Muscle of leg (tissue), 11 donors: ENCODE data around the gene QPCTL. TPM values are rescaled to one million over a fixed set of nuclear protein-coding genes. Genes with fewer than 3 reads are reported as not detected.
A peak's percentile ranks its signal among the peaks of the same experiment; 100 is the strongest.
"Not testable (repeated sequence)": the region's sequence is repeated elsewhere in the genome, so short reads cannot be mapped to it uniquely, and the experiment has no call there.

Source experiments
- DNase-seq: peaks from one replicate; pipeline ENCODE4 v3.0.0; 2013
- H3K27ac ChIP-seq: one replicate; pipeline ENCODE4 v1.5.1; 2013; ENCODE audit warnings: mild to moderate bottlenecking, low read length, control low read depth
- H3K27me3 ChIP-seq: one replicate; pipeline ENCODE4 v1.6.1; 2013; ENCODE audit warnings: low read length; ENCODE audit not compliant: control insufficient read depth, insufficient read depth
- H3K36me3 ChIP-seq: one replicate; pipeline ENCODE4 v1.6.1; 2013; ENCODE audit warnings: low read length; ENCODE audit not compliant: control insufficient read depth, insufficient read depth
- H3K4me1 ChIP-seq: one replicate; pipeline ENCODE4 v1.6.1; 2013; ENCODE audit warnings: low read length; ENCODE audit not compliant: control insufficient read depth, insufficient read depth
- H3K4me3 ChIP-seq: one replicate; pipeline ENCODE4 v1.5.1; 2013; ENCODE audit warnings: low read length, control low read depth
- H3K9me3 ChIP-seq: replicated peaks from 2 replicates; pipeline ENCODE4 v1.6.1; 2013; ENCODE audit warnings: low read depth, low read length; ENCODE audit not compliant: control insufficient read depth
- whole genome bisulfite sequencing: methylation state at CpG from one replicate; pipeline ENCODE4 v1.1.5; 2013; ENCODE audit warnings: missing lambda C conversion rate; ENCODE audit not compliant: insufficient coverage; 5-methylcytosine and 5-hydroxymethylcytosine counted together
- polyA plus RNA-seq, 8 donors: library from polyadenylated mRNA; unstranded; fragments of 120-200 nt; gene quantifications; one replicate each; pipeline versions ENCODE4 v1.2.1 to v1.2.3, GENCODE V29; 2013; ENCODE audit warnings: inconsistent platforms in 1 of 8, low replicate concordance in 1 of 8; ENCODE audit not compliant: insufficient read length in 8 of 8, insufficient read depth in 1 of 8
- total RNA-seq: library from RNA; stranded (reverse); fragments of 120-200 nt; gene quantifications from one replicate; pipeline ENCODE4 v1.2.4, GENCODE V29; 2013

QPCTL gene
- total and polyA plus RNA-seq, 9 donors, result 2.2 to 6.8 (median 3.8) TPM

DNA sequence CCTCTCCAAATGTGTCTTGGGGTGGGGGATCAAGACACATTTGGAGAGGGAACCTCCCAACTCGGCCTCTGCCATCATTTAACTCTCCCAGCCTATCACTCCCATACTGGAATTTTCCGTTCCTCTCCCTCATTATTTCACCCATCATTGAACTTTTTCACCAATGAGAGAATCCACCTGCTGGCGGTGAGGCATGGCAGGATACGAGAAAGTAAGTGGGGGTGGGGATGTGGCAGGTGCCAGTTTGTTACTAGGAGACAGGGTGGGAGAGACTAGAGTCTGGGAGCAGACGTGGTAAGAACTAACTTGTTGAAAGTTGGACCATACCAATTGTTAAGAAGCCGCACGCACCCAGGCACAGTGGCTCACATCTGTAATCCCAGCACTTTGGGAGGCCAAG, 17.5 kb upstream of the QPCTL start:
- H3K4me3 ChIP-seq, result no peak overlapping the region
- H3K27me3 ChIP-seq, result peaks cover 80% of the 10 kb centered on the region
- no peak overlapping the region for H3K27ac ChIP-seq
- H3K36me3 ChIP-seq, result no peaks in the 10 kb centered on the region
- WGBS, result 67% methylated on average over 4 of the region's 7 CpGs
- no peak for DNase-seq
- peaks cover 13% of the 10 kb centered on the region for H3K4me1 ChIP-seq
- no peaks in the 10 kb centered on the region for H3K9me3 ChIP-seq

- peaks cover 15% of the 10 kb centered on the region for H3K4me1 ChIP-seq
- H3K9me3 ChIP-seq, result no peaks in the 10 kb centered on the region
- H3K4me3 ChIP-seq, result no peak overlapping the region
- 3% methylated on average over 18 of the region's 28 CpGs for WGBS
- H3K36me3 ChIP-seq, result no peaks in the 10 kb centered on the region
- H3K27me3 ChIP-seq, result peaks cover 64% of the 10 kb centered on the region
- H3K27ac ChIP-seq, result no peak overlapping the region
- DNase-seq, result no peak
Observed at GRCh38 chr19:45676851-45677263, 15.6 kb upstream of the QPCTL start.

DNA sequence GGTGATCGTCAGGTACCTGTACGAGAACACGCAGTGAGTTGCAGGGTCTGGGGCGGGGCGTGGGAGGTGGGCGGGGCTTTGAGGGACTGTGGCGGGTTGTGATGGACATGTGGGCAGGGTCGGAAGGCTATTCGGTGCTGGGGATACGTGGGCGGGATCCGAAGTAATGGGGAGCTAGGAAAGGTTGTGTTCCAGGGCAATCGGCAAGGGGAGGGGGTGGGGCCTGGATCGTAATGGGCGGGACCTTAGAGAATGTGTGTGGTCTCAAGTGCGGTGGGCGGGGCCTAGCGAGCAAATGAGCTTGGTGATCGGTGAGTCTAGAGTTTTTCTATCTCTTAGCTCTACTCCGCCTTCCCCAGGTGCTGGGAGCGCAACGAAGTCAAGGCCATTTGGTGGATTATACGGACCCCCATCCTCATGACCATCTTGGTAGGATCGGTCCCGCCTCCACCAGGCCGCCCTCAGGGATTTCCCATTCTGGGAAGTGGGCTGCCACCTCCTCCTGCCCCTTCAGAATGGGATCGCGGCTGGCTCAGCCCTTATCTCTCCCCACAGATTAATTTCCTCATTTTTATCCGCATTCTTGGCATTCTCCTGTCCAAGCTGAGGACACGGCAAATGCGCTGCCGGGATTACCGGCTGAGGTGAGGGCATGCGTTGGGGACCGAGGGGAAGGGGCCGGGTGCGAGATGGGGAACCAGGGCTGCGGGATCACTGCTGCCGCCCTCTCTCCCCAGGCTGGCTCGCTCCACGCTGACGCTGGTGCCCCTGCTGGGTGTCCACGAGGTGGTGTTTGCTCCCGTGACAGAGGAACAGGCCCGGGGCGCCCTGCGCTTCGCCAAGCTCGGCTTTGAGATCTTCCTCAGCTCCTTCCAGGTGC, 14.9 kb upstream of the QPCTL start:
- Histone ChIP-seq H3K27me3 (peaks cover 59% of the 10 kb centered on the region), H3K4me1 (peaks cover 18% of the 10 kb centered on the region), H3K27ac (no peak overlapping the region), H3K4me3 (no peak overlapping the region), H3K9me3 (no peaks in the 10 kb centered on the region), H3K36me3 (no peaks in the 10 kb centered on the region)
- peak; percentile 43 for DNase-seq
- 2% methylated on average over 39 of the region's 49 CpGs for WGBS

GRCh38 chr19:45681391-45682015, 11.0 kb upstream of the QPCTL start:
- 1% methylated on average over 47 of the region's 51 CpGs for WGBS
- peaks cover 21% of the 10 kb centered on the region for H3K36me3 ChIP-seq
- H3K27ac ChIP-seq, result peak overlapping the region; percentile 20
- no peaks in the 10 kb centered on the region for H3K9me3 ChIP-seq
- peaks cover 18% of the 10 kb centered on the region for H3K4me1 ChIP-seq
- H3K27me3 ChIP-seq, result peaks cover 33% of the 10 kb centered on the region
- peak overlapping the region; percentile 29 for H3K4me3 ChIP-seq
- DNase-seq, result peak; percentile 78

DNA sequence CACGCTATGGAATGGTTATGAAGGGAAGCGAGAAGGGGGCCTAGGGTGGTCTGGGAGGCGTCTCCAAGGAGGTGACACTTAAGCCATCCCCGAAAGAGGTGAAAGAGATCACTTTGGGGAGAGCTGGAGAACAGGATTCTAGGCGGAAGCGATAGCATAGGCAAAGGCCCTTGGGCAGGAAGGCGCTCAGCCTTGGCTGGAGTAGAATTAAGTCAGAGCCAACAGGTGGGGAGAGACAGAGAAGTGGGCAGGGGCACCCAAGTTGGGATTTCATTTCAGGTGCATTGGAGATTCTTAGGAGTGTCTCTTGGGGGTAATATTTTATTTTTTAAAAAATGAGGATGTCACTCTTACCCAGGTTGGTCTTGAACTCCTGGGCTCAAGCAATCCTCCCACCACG, 10.3 kb upstream of the QPCTL start:
- Histone ChIP-seq H3K4me1 (peaks cover 15% of the 10 kb centered on the region), H3K27ac (peak overlapping the region; percentile 20), H3K27me3 (peaks cover 26% of the 10 kb centered on the region), H3K9me3 (no peaks in the 10 kb centered on the region), H3K36me3 (peaks cover 24% of the 10 kb centered on the region), H3K4me3 (no peak overlapping the region)
- no peak for DNase-seq
- WGBS, result 67% methylated on average over 6 of the region's 8 CpGs

DNA sequence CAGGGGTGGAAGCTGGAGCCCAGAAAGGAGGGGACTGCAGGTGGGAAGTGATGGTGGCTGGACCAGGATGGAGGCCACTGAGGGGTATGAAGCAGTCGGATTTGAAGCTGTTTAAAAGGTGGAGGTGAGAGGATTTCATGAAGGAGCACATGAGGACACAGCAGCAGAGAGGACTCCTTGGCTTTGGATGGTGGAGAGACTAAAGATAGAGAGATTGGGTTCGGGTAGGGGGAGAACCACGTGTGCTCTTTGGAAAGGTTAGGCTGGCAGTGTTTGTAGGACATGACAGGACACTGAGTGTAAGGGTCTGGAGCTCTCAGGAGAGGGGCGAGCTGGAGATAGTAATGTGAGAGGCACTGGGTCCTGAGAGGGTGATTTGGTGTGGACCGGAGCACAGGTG, 9.6 kb upstream of the QPCTL start:
- Histone ChIP-seq H3K9me3 (no peaks in the 10 kb centered on the region), H3K36me3 (peaks cover 32% of the 10 kb centered on the region), H3K4me3 (no peak overlapping the region), H3K27ac (no peak overlapping the region), H3K27me3 (peaks cover 19% of the 10 kb centered on the region), H3K4me1 (peaks cover 7% of the 10 kb centered on the region)
- DNase-seq, result no peak
- 67% methylated on average over 5 of the region's 5 CpGs for WGBS

GRCh38 chr19:45685045-45685444, 7.4 kb upstream of the QPCTL start:
- not testable (repeated sequence) for H3K27ac ChIP-seq, H3K27me3 ChIP-seq, H3K9me3 ChIP-seq, DNase-seq, H3K4me1 ChIP-seq, H3K4me3 ChIP-seq
- peaks cover 45% of the 10 kb centered on the region for H3K36me3 ChIP-seq
- WGBS, result 86% methylated on average over 5 of the region's 11 CpGs

DNA sequence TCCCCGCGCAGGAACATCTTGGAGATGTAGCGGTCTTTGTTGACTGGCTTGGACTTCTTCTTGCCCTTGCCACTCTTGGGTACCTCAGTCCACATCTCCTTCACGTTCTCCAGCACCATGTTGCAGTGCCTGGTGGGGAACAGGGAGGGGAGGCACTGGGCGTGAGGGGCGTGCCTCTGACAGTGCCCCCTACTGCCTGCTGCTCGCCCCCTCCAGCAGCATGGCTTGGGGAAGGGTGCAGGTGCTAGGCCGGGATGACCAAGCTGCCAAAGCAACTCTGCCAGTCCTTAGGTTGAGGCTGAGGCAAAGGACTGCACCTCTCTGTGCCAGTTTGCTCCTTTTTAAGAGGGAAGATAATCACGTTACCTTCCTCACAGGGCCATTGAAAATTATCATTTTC, 4.9 kb upstream of the QPCTL start:
- no peaks in the 10 kb centered on the region for H3K27me3 ChIP-seq
- H3K27ac ChIP-seq, result no peak overlapping the region
- no peak for DNase-seq
- no peaks in the 10 kb centered on the region for H3K9me3 ChIP-seq
- peaks cover 45% of the 10 kb centered on the region for H3K36me3 ChIP-seq
- peaks cover 6% of the 10 kb centered on the region for H3K4me1 ChIP-seq
- H3K4me3 ChIP-seq, result no peak overlapping the region
- 94% methylated on average over 8 of the region's 9 CpGs for WGBS

- H3K4me3 ChIP-seq, result peak within 1 kb of the TSS; percentile 95
- no peaks in the 10 kb centered on the region for H3K9me3 ChIP-seq
- DNase-seq, result peak; percentile 98
- H3K36me3 ChIP-seq, result peaks cover 34% of the 10 kb centered on the region
- peak within 1 kb of the TSS; percentile 95 for H3K27ac ChIP-seq
- H3K27me3 ChIP-seq, result no peaks in the 10 kb centered on the region
- WGBS, result 0% methylated on average over 31 of the region's 36 CpGs
- peaks cover 13% of the 10 kb centered on the region for H3K4me1 ChIP-seq
Observed at GRCh38 chr19:45691516-45692186, 815 bp upstream of the QPCTL start, which contains the start of gene SNRPD2. Gene SNRPD2, minus strand, starts transcription at chr19:45691953. Its CDS starts 65 bp downstream, at chr19:45691888.
